Measurements from ENCODE around the gene MVB12B.

MVB12B gene

GRCh38 chr9:126423142-126423915, 96.7 kb downstream of the MVB12B start:
- DNase-seq (ENCODE audit: low read depth in 3 of 3, low spot score in 1 of 3): no peak

- DNase-seq (ENCODE audit: low read depth in 3 of 3, low spot score in 1 of 3): no peak
Measured at GRCh38 chr9:126423916-126424185, 97.2 kb downstream of the MVB12B start.

- no peak for DNase-seq (ENCODE audit: low read depth in 3 of 3, low spot score in 1 of 3)
Measured at GRCh38 chr9:126424511-126424910, 97.9 kb downstream of the MVB12B start.

- no peak for DNase-seq (ENCODE audit: low read depth in 3 of 3, low spot score in 1 of 3)
Measured at GRCh38 chr9:126428534-126429175, 102.0 kb downstream of the MVB12B start.

GRCh38 chr9:126429190-126429589, 102.6 kb downstream of the MVB12B start:
- DNase-seq (ENCODE audit: low read depth in 3 of 3, low spot score in 1 of 3): no peak

- DNase-seq (ENCODE audit: low read depth in 3 of 3, low spot score in 1 of 3): no peak
Measured at GRCh38 chr9:126430124-126430523, 103.5 kb downstream of the MVB12B start.

- no peak for DNase-seq (ENCODE audit: low read depth in 3 of 3, low spot score in 1 of 3)
Measured at GRCh38 chr9:126431077-126431742, 104.6 kb downstream of the MVB12B start.

GRCh38 chr9:126432659-126433058, 106.0 kb downstream of the MVB12B start:
- no peak for DNase-seq (ENCODE audit: low read depth in 3 of 3, low spot score in 1 of 3)

GRCh38 chr9:126435105-126435504, 108.5 kb downstream of the MVB12B start:
- DNase-seq (ENCODE audit: low read depth in 3 of 3, low spot score in 1 of 3): no peak

GRCh38 chr9:126435626-126436025, 109.0 kb downstream of the MVB12B start:
- DNase-seq (ENCODE audit: low read depth in 3 of 3, low spot score in 1 of 3): no peak

- DNase-seq (ENCODE audit: low read depth in 3 of 3, low spot score in 1 of 3): no peak
Measured at GRCh38 chr9:126436545-126437267, 110.1 kb downstream of the MVB12B start.

GRCh38 chr9:126437268-126437666, 110.6 kb downstream of the MVB12B start:
- no peak for DNase-seq (ENCODE audit: low read depth in 3 of 3, low spot score in 1 of 3)

- no peak for DNase-seq (ENCODE audit: low read depth in 3 of 3, low spot score in 1 of 3)
Measured at GRCh38 chr9:126437701-126438100, 111.1 kb downstream of the MVB12B start.

- no peak for DNase-seq (ENCODE audit: low read depth in 3 of 3, low spot score in 1 of 3)
Measured at GRCh38 chr9:126438741-126439401, 112.2 kb downstream of the MVB12B start.

GRCh38 chr9:126439402-126439765, 112.8 kb downstream of the MVB12B start:
- no peak for DNase-seq (ENCODE audit: low read depth in 3 of 3, low spot score in 1 of 3)

GRCh38 chr9:126439883-126440653, 113.4 kb downstream of the MVB12B start:
- DNase-seq (ENCODE audit: low read depth in 3 of 3, low spot score in 1 of 3): no peak

GRCh38 chr9:126440940-126441339, 114.3 kb downstream of the MVB12B start:
- DNase-seq (ENCODE audit: low read depth in 3 of 3, low spot score in 1 of 3): no peak

GRCh38 chr9:126442636-126443035, 116.0 kb downstream of the MVB12B start:
- no peak for DNase-seq (ENCODE audit: low read depth in 3 of 3, low spot score in 1 of 3)

- no peak for DNase-seq (ENCODE audit: low read depth in 3 of 3, low spot score in 1 of 3)
Measured at GRCh38 chr9:126443144-126443543, 116.5 kb downstream of the MVB12B start.

GRCh38 chr9:126448136-126448535, 121.5 kb downstream of the MVB12B start:
- DNase-seq (ENCODE audit: low read depth in 3 of 3, low spot score in 1 of 3): no peak

Measured in stimulated activated CD4-positive, alpha-beta T cell treated with anti-CD3 and anti-CD28 coated beads, TNF-alpha, amount 100 ng/mL, for 1 hour (primary cell).